ENCODE measurements around the gene ADGRL2.

ADGRL2 gene

GRCh38 chr1:81805537-81806431 is 5.0 kb downstream of the ADGRL2 start (continued):
- TF ChIP-seq ELK4 (IDR thresholded peaks at IDR 0.05; ENCODE audit: borderline replicate concordance, low read depth, low read length) = no peak
- TF ChIP-seq, protein P1, sequence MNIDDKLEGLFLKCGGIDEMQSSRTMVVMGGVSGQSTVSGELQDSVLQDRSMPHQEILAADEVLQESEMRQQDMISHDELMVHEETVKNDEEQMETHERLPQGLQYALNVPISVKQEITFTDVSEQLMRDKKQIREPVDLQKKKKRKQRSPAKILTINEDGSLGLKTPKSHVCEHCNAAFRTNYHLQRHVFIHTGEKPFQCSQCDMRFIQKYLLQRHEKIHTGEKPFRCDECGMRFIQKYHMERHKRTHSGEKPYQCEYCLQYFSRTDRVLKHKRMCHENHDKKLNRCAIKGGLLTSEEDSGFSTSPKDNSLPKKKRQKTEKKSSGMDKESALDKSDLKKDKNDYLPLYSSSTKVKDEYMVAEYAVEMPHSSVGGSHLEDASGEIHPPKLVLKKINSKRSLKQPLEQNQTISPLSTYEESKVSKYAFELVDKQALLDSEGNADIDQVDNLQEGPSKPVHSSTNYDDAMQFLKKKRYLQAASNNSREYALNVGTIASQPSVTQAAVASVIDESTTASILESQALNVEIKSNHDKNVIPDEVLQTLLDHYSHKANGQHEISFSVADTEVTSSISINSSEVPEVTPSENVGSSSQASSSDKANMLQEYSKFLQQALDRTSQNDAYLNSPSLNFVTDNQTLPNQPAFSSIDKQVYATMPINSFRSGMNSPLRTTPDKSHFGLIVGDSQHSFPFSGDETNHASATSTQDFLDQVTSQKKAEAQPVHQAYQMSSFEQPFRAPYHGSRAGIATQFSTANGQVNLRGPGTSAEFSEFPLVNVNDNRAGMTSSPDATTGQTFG (tag by site-specific recombination; IDR thresholded peaks at IDR 0.05; ENCODE audit: borderline replicate concordance) = no peak
- TF ChIP-seq GLI2 (tag by site-specific recombination; IDR thresholded peaks at IDR 0.05; ENCODE audit: borderline replicate concordance, low read depth) = 0 out of 2 replicates have a peak, but pooled peaks have one; percentile 12
- peak; percentile 61 for TF ChIP-seq IKZF3 (tag by site-specific recombination; IDR thresholded peaks at IDR 0.05)
- no peak for TF ChIP-seq ZNF214 (tag by site-specific recombination; IDR thresholded peaks at IDR 0.05; ENCODE audit: borderline replicate concordance)
- TF ChIP-seq, protein P2, sequence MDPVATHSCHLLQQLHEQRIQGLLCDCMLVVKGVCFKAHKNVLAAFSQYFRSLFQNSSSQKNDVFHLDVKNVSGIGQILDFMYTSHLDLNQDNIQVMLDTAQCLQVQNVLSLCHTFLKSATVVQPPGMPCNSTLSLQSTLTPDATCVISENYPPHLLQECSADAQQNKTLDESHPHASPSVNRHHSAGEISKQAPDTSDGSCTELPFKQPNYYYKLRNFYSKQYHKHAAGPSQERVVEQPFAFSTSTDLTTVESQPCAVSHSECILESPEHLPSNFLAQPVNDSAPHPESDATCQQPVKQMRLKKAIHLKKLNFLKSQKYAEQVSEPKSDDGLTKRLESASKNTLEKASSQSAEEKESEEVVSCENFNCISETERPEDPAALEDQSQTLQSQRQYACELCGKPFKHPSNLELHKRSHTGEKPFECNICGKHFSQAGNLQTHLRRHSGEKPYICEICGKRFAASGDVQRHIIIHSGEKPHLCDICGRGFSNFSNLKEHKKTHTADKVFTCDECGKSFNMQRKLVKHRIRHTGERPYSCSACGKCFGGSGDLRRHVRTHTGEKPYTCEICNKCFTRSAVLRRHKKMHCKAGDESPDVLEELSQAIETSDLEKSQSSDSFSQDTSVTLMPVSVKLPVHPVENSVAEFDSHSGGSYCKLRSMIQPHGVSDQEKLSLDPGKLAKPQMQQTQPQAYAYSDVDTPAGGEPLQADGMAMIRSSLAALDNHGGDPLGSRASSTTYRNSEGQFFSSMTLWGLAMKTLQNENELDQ (tag by site-specific recombination; IDR thresholded peaks at IDR 0.05; ENCODE audit: low read depth) = no peak
- peak; percentile 22; the same call in 1 of the 2 replicates for TF ChIP-seq ZNF366 (tag by site-specific recombination; conservative IDR thresholded peaks at IDR 0.05)

DNA sequence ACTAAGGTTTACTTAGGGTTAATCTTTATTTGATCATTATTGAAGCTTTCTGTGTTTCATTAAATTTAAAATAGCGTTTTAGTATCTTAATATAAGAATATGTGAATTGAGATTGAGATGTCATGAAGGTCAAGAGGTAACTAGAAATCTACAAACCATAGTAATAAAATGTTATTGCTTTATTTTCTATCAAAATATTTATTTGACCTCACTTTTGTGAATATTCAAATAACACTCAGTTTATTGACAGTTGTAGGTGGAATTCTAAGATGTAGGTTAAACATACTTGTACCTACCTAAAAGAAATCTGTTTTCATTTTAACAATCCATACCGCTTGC is 5.7 kb downstream of the ADGRL2 start:
- Histone ChIP-seq H3K36me3 (ENCODE audit: control insufficient read depth in 2 of 2, insufficient read depth in 1 of 2, low read length in 2 of 2) (no peaks in the 10 kb centered on the region), H3K27ac (ENCODE audit: extremely low read depth, low read depth, low read length) (peak overlapping the region; percentile 35; the same call in 1 of the 2 replicates), H3K4me1 (ENCODE audit: control insufficient read depth, insufficient read depth, low read length) (peaks cover 38% of the 10 kb centered on the region), H3K4me3 (ENCODE audit: low read depth, low read length) (no peak overlapping the region), H3K9me3 (ENCODE audit: control insufficient read depth, insufficient read depth, low read depth, low read length) (no peaks in the 10 kb centered on the region)
- POLR2A ChIA-PET = no interaction called here
- TF ChIP-seq SALL2 (tag by site-specific recombination; IDR thresholded peaks at IDR 0.05; ENCODE audit: borderline replicate concordance) (no peak), ZNF174 (tag by site-specific recombination; IDR thresholded peaks at IDR 0.05) (no peak), ZNF621 (tag by site-specific recombination; IDR thresholded peaks at IDR 0.05) (no peak), PRDM6 (tag by site-specific recombination; IDR thresholded peaks at IDR 0.05) (peak; percentile 80), ZXDB (tag by site-specific recombination; IDR thresholded peaks at IDR 0.05) (peak; percentile 30), ZNF366 (tag by site-specific recombination; conservative IDR thresholded peaks at IDR 0.05) (no peak), ZNF843 (tag by site-specific recombination; IDR thresholded peaks at IDR 0.05) (peak; percentile 86), ZNF664 (tag by site-specific recombination; IDR thresholded peaks at IDR 0.05) (0 out of 2 replicates have a peak, but pooled peaks have one; percentile 27), WT1 (tag by site-specific recombination; IDR thresholded peaks at IDR 0.05) (peak; percentile 16; the same call in 1 of the 2 replicates), ZNF560 (tag by site-specific recombination; IDR thresholded peaks at IDR 0.05; ENCODE audit: borderline replicate concordance) (no peak), TCF7L2 (IDR thresholded peaks at IDR 0.05; ENCODE audit: borderline replicate concordance, low read depth, low read length) (peak; percentile 45; the same call in 1 of the 2 replicates)
- TF ChIP-seq, protein P3, sequence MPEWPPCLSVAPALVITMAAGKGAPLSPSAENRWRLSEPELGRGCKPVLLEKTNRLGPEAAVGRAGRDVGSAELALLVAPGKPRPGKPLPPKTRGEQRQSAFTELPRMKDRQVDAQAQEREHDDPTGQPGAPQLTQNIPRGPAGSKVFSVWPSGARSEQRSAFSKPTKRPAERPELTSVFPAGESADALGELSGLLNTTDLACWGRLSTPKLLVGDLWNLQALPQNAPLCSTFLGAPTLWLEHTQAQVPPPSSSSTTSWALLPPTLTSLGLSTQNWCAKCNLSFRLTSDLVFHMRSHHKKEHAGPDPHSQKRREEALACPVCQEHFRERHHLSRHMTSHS (tag by site-specific recombination; IDR thresholded peaks at IDR 0.05) = no peak
- CTCF ChIA-PET = no interaction called here
